Measurements from ENCODE around the gene GCM1.

GCM1 gene

DNA sequence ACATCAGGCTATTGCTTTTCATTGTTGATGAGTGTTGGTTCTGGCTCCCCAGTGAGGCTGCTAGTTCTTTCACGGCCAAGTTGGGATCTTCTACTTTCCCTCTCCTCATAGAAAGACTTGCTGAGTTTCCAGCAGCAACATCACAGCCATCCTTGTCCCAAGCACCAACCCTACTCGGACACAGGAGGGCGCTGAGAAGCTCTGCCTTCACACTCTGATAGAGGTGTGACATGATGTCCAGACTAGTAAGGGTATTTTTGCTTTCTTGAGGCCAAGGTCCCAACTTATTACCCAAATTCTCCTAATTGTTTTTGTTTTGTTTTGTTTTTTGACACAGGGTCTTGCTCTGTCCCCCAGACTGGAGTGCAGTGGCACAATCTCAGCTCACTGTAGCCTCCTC lies 3.0 kb upstream of the GCM1 start:
- no peak for DNase-seq

- DNase-seq: no peak
Observed at GRCh38 chr6:53144802-53145201, 3.8 kb downstream of the GCM1 start.

DNA sequence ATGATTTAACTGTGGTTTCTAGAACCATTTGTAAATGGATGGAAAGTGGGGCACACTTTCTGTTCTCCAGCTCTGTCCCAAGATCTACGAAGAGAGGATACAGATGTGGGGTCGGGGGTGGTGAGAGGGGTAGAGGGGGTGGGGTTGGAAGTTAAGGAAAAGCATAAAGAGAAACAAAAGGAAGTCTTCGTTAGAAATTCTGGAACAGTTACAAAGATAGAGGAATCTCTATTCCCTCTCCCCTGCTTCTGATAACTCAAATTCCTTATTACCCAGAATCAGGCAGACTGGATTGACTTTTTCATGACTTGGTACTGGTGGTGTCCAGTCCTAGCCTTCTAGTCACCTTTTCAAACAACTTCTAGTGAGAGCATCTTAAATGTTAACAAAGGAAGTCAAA lies 4.9 kb downstream of the GCM1 start:
- no peak for DNase-seq

DNA sequence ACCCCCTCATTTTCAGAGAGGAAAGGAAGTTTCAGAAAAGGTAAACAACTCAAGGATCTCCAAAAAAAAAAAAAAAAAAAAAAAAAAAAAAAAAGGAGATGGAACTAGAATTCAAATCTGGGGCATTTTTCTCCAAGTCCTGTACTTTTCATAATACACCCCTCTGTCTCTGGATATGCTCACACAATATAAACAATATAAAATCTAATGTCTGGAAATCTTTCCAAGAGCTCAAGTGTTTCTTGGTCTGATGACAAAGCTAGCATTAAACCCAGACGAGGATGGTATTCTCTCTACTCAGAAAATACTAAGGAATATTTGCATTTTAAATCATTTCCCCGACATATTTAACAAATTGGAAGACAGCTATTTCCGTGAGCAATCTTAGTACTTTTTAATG lies 5.8 kb downstream of the GCM1 start:
- DNase-seq: no peak

DNA sequence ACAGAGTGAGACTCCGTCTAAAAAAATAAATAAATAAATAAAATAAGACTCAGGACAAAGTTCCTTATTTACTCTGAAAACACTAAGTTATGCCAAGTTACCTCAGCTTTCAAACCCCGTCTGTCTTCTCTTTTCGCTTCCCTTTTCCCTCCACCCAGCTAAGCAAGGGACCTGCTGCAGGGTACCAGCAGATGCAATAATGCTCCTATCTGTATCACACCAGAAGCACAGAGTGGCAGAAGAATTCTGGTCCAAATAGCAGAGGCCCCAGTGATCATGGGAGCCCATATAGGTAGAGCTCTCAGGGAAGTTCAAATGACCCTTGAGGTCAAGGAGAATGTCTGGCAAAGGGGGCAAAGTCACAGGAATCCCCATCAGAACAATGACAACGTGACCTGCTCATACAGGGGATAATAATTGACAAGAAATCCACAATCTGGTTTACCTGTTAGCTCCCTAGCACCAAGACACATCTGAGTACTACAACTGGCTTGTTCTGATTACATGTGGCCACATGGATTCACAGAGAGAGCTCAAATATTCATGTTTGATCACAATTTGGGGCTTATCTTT lies 8.7 kb downstream of the GCM1 start:
- no peak for DNase-seq

GRCh38 chr6:53136000-53136609 lies 12.5 kb downstream of the GCM1 start:
- DNase-seq: no peak

DNA sequence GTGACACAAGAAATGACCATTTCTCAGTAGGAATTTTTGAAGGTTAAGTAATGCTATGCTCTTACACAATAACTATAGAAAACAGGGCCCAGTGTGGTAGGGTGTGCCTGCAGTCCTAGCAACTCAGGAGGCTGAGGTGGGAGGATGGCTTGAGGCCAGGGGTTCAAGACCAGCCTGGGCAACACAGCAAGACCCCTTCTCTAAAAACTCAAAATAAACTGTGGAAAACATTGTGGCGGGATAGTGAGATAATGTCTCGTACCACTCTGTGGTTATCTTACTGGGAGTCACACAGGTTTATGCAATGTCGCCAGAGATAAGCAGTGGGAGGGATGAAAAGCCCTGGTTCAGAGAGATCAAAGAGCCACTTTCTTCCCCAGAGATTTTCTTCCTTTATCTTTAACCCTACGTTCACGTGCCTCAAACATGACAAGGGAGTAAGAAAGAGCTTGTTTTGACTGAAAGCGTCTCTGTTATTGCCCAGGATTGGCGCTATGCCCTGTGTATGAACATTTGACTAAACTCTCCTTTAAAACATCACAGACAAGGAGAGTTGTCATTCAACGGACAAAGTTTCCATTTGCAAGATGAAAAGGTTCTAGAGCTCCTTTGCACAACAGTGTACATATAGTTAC lies 13.9 kb downstream of the GCM1 start:
- DNase-seq: no peak

DNA sequence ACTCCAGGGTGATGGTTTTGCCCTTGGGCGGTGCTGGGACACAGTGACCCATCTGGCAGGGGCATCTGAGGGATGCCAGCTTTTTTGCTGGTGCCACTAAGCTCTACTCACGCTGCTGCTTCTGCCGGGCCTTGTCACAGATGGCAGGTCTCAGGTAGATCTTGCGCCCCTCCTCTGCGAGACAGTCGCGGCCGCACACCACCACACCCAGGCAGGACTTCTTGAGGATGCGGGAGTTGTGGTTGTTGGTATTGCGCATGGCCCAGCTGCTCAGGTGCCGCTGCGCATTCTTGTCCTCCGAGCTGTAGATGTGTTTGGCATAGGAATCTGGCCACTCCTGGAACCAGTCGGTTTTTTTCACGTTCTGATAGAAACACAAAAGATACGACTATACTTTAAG lies 14.7 kb downstream of the GCM1 start:
- no peak for DNase-seq

- DNase-seq: no peak
Observed at GRCh38 chr6:53130569-53131290, 17.9 kb downstream of the GCM1 start.

- no peak for DNase-seq
Observed at GRCh38 chr6:53128842-53129241, 19.8 kb downstream of the GCM1 start.

GRCh38 chr6:53125276-53125675 lies 23.4 kb downstream of the GCM1 start:
- no peak for DNase-seq

DNA sequence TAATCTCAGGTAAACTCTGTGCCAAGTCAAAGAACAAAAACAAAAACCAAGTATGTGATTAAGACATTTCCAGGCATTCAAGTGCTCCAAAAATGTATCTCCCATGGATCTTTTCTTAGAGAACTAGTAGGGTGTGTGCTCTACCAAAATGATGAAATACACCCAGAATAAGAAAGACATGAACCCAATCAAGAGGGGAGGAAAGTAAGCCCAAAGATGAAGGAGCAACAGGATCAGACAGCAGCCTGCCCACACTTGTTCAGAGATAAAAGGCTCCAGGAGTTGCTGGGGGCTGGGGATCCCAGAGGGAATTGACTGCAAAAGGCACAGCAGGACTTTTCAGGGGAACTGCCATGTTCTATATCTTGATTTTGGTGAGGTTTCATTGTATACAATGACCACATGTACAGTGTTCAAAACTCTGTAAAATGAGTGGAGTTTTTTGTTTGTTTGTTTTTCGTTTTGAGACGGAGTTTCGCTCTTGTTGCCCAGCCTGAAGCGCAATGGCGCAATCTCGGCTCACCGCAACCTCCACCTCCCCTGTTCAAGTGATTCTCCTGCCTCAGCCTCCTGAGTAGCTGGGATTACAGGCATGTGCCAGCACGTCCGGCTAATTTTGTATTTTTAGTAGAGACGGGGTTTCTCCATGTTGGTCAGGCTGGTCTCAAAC lies 24.4 kb downstream of the GCM1 start:
- no peak for DNase-seq

DNA sequence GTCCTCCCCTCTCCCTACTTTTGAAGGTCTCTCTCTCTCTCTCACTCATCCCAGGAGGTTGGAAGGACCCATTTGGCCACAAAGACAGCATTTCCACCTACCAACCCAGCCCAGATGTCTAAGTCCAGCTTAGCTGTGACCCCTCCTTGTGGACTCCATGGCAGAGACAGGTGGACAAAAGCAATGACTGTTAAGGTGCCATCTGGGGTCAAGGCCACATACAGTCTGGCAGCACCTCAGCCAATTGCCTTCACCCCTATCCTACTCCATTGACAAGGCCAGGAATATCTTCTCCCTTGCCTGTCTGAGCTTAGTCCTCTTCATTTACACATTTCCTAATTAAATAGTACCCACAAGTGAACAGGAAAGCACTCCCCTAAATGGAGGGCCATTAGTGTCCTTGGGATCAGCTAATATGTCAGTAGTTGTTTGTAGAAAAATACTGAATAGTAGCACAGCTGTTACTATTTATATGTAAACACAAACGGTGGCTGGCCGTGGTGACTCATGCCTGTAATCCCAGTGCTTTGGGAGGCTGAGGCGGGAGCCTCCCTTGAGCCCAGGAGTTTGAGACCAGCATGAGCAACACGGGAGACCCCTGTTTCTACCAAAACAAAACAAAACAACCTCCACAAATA lies 28.8 kb downstream of the GCM1 start:
- DNase-seq: peak; percentile 17 to 68

- peak in 1 of 2 experiments; percentile 48 for DNase-seq
Observed at GRCh38 chr6:53119349-53119748, 29.3 kb downstream of the GCM1 start.

- no peak for DNase-seq
Observed at GRCh38 chr6:53115741-53116140, 32.9 kb downstream of the GCM1 start.

GRCh38 chr6:53115113-53115512 lies 33.5 kb downstream of the GCM1 start:
- DNase-seq: no peak

- no peak for DNase-seq
Observed at GRCh38 chr6:53113742-53114141, 34.9 kb downstream of the GCM1 start.

DNA sequence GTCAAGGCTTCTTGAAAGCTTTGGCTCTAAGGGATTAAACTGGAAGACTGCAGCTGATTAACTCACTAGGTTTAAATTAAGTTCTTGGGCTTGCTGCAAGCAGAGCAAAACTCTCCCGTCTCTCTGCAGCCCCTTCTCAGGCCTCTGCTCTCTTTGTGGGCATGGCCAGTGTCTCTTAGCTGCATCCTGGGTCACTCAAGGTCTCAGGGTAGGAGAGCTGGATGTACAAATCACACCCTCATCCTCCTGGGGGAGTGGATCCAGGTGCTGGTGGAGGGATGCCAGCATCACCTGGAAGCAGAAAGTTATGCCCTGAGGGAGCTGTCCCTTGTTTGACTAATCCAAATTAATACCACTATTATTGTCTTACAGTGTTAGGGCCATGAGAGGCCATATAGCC lies 35.8 kb downstream of the GCM1 start:
- no peak for DNase-seq

DNA sequence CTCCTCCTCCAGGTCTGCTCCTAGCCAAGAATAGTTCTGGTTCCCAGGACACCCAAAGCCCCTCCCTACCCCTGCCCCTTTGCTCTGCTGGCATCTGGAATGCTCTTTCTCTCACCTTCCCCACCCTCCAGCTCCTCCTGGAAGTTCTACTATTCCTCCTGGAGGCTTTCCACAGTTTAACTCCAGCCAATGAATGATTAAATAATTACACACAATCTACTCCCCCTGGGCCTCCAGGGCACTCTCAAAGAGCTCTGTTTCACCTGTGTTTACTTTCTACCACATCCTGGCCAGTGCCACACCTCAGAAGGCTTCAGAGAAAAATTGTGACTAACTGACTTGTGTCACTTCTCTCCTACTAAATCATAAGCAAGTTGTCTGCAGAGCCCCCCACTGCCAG lies 36.2 kb downstream of the GCM1 start:
- no peak for DNase-seq

GRCh38 chr6:53111865-53112264 lies 36.8 kb downstream of the GCM1 start:
- DNase-seq: no peak

DNA sequence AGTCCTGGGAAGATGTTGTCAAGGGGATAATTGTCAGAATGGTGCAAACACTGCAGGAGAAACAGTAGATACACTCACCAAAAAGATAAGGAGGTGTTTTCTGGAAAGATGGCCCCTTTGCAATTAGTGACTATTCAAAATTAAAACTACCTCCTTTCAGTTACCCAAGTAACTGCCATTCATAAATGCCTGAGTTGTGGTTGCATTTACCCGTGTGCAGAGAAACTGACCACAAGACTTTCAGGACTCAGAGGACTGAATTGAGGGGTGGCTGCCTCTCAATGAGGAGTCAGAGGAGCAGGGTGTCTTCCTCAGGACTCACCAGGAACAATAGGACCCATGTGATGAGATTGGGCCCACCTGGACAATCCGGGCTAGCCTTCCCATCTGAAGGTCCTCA lies 39.0 kb downstream of the GCM1 start:
- DNase-seq: no peak

- no peak for DNase-seq
Observed at GRCh38 chr6:53107091-53107490, 41.5 kb downstream of the GCM1 start.

- no peak for DNase-seq
Observed at GRCh38 chr6:53104916-53105315, 43.7 kb downstream of the GCM1 start.
